Measurements from ENCODE around the gene CX3CL1.

CX3CL1 gene

GRCh38 chr16:57357330-57358085 is 14.8 kb upstream of the CX3CL1 start:
- no peak for DNase-seq (ENCODE audit: low read depth)
- no peak overlapping the region for H3K4me3 ChIP-seq (ENCODE audit: low read length)
- TF ChIP-seq CTCF (conservative IDR thresholded peaks at IDR 0.05; ENCODE audit: low read depth, low read length), result no peak

GRCh38 chr16:57358086-57358420 is 14.2 kb upstream of the CX3CL1 start:
- H3K4me3 ChIP-seq (ENCODE audit: low read length), result no peak overlapping the region
- TF ChIP-seq CTCF (conservative IDR thresholded peaks at IDR 0.05; ENCODE audit: low read depth, low read length), result no peak
- DNase-seq (ENCODE audit: low read depth), result no peak

GRCh38 chr16:57358527-57359095 is 13.7 kb upstream of the CX3CL1 start, which contains the start of gene CCL22:
TSS of gene CCL22 (plus strand) at chr16:57358783. CDS start at chr16:57358817, 34 bp downstream.
- no peak for DNase-seq (ENCODE audit: low read depth)
- TF ChIP-seq CTCF (conservative IDR thresholded peaks at IDR 0.05; ENCODE audit: low read depth, low read length), result no peak

GRCh38 chr16:57360321-57360935 is 11.9 kb upstream of the CX3CL1 start:
- DNase-seq (ENCODE audit: low read depth), result no peak
- no peak for TF ChIP-seq CTCF (conservative IDR thresholded peaks at IDR 0.05; ENCODE audit: low read depth, low read length)

More at GRCh38 chr16:57358527-57359095, 13.7 kb upstream of the CX3CL1 start, which contains the start of gene CCL22:
- H3K4me3 ChIP-seq (ENCODE audit: low read length), result no peak within 1 kb of the TSS

GRCh38 chr16:57361404-57361803 is 10.9 kb upstream of the CX3CL1 start:
- H3K4me3 ChIP-seq (ENCODE audit: low read length), result no peak overlapping the region
- no peak for DNase-seq (ENCODE audit: low read depth)
- TF ChIP-seq CTCF (conservative IDR thresholded peaks at IDR 0.05; ENCODE audit: low read depth, low read length), result no peak

More at GRCh38 chr16:57360321-57360935, 11.9 kb upstream of the CX3CL1 start:
- H3K4me3 ChIP-seq (ENCODE audit: low read length), result no peak overlapping the region

- TF ChIP-seq CTCF (conservative IDR thresholded peaks at IDR 0.05; ENCODE audit: low read depth, low read length), result no peak
- no peak for DNase-seq (ENCODE audit: low read depth)
- H3K4me3 ChIP-seq (ENCODE audit: low read length), result no peak overlapping the region
Measured at GRCh38 chr16:57364143-57364542, 8.1 kb upstream of the CX3CL1 start.
